ENCODE measurements around the gene PPP1R15A.
"Not testable (repeated sequence)": the region's sequence is repeated elsewhere in the genome, so short reads cannot be mapped to it uniquely, and the experiment has no call there.

Gene PPP1R15A

GRCh38 chr19:48881741-48882657, 9.8 kb downstream of the PPP1R15A start:
- no peak for DNase-seq

GRCh38 chr19:48883726-48884125, 11.5 kb downstream of the PPP1R15A start:
- DNase-seq, result no peak

GRCh38 chr19:48887861-48888612, 15.8 kb downstream of the PPP1R15A start:
- no peak for DNase-seq

- not testable (repeated sequence) for DNase-seq
These were observed 17.3 kb downstream of the PPP1R15A start for GRCh38 chr19:48889496-48889895.

GRCh38 chr19:48890551-48890950, 18.3 kb downstream of the PPP1R15A start:
- no peak for DNase-seq

GRCh38 chr19:48895226-48895625, 23.0 kb downstream of the PPP1R15A start:
- no peak for DNase-seq

GRCh38 chr19:48896191-48896720, 24.0 kb downstream of the PPP1R15A start:
- DNase-seq, result no peak

GRCh38 chr19:48897181-48897580, 25.0 kb downstream of the PPP1R15A start:
- DNase-seq, result no peak

GRCh38 chr19:48899386-48899749, 27.1 kb downstream of the PPP1R15A start:
- not testable (repeated sequence) for DNase-seq

GRCh38 chr19:48899781-48900476, 27.7 kb downstream of the PPP1R15A start, which contains the start of gene NUCB1:
Gene NUCB1 (plus strand): TSS chr19:48900312. CDS start chr19:48900797, 485 bp downstream.
- peak; percentile 93 for DNase-seq

GRCh38 chr19:48900477-48901406, 28.5 kb downstream of the PPP1R15A start:
- no peak for DNase-seq

GRCh38 chr19:48902291-48902690, 30.1 kb downstream of the PPP1R15A start:
- not testable (repeated sequence) for DNase-seq

- not testable (repeated sequence) for DNase-seq
These were observed 31.6 kb downstream of the PPP1R15A start for GRCh38 chr19:48903788-48904187.

GRCh38 chr19:48905664-48906063, 33.4 kb downstream of the PPP1R15A start:
- no peak for DNase-seq

GRCh38 chr19:48906324-48906723, 34.1 kb downstream of the PPP1R15A start:
- DNase-seq, result no peak

GRCh38 chr19:48907671-48908070, 35.5 kb downstream of the PPP1R15A start:
- DNase-seq, result no peak

GRCh38 chr19:48909424-48910077, 37.3 kb downstream of the PPP1R15A start:
- DNase-seq, result not testable (repeated sequence)

GRCh38 chr19:48910803-48911202, 38.6 kb downstream of the PPP1R15A start:
- no peak for DNase-seq

- no peak for DNase-seq
These were observed 41.1 kb downstream of the PPP1R15A start for GRCh38 chr19:48913114-48913889.

GRCh38 chr19:48914181-48914580, 42.0 kb downstream of the PPP1R15A start:
- DNase-seq, result no peak
